Neural cell (in vitro differentiated cells): ENCODE measurements around the gene FXYD4. TPM values are rescaled to one million over a fixed set of nuclear protein-coding genes. Genes with fewer than 3 reads are reported as not detected.

ENCODE experiments used
- H2AFZ ChIP-seq: fragments of 200-600, 300-800 bp; sonication (generic), shearing (Covaris generic); 2 replicates; pipeline ENCODE4 v1.6.0; 2014; ENCODE audit warnings: low read depth, mild to moderate bottlenecking, antibody characterized with exemption, low read length, moderate library complexity
- H3F3A ChIP-seq: fragments of 200-600 bp; shearing (Covaris generic); 2 replicates; pipeline ENCODE4 v1.6.1; 2016; ENCODE audit warnings: mild to moderate bottlenecking, moderate library complexity, mixed read lengths, antibody characterized with exemption, low read length; ENCODE audit not compliant: insufficient read depth, poor library complexity, severe bottlenecking
- H3K27ac ChIP-seq: fragments of 200-600, 300-800 bp; sonication (generic), shearing (Covaris generic); 2 replicates; pipeline ENCODE4 v1.5.1; 2014; ENCODE audit warnings: mild to moderate bottlenecking, low read length, moderate library complexity
- H3K27me3 ChIP-seq: fragments of 300-800, 200-600 bp; sonication (generic), shearing (Covaris generic); 2 replicates; pipeline ENCODE4 v1.6.0; 2014; ENCODE audit warnings: mild to moderate bottlenecking, low read depth, low read length, moderate library complexity; ENCODE audit not compliant: insufficient read depth
- H3K36me3 ChIP-seq: fragments of 300-800, 200-600 bp; sonication (generic), shearing (Covaris generic); 2 replicates; pipeline ENCODE4 v1.5.1; 2014; ENCODE audit warnings: mild to moderate bottlenecking, antibody characterized with exemption, low read length, moderate library complexity; ENCODE audit not compliant: insufficient read depth
- H3K4me2 ChIP-seq: fragments of 300-800, 200-600 bp; sonication (generic), shearing (Covaris generic); 2 replicates; pipeline ENCODE4 v1.6.0; 2014; ENCODE audit warnings: mild to moderate bottlenecking, low read length
- H3K4me3 ChIP-seq: fragments of 300-800, 200-600 bp; sonication (generic), shearing (Covaris generic); 2 replicates; pipeline ENCODE4 v1.5.1; 2014; ENCODE audit warnings: mild to moderate bottlenecking, low read length, moderate library complexity
- H3K79me2 ChIP-seq: fragments of 200-600 bp; shearing (Covaris generic); replicated peaks from 2 replicates; pipeline ENCODE4 v1.6.0; 2014; ENCODE audit warnings: mild to moderate bottlenecking, low read length, moderate library complexity; ENCODE audit not compliant: insufficient read depth
- H3K9ac ChIP-seq: fragments of 300-800, 200-600 bp; sonication (generic), shearing (Covaris generic); 2 replicates; pipeline ENCODE4 v1.6.1; 2016; ENCODE audit warnings: mild to moderate bottlenecking, low read length, mixed read lengths
- H3K9me2 ChIP-seq: fragments of 200-600 bp; shearing (Covaris generic); 2 replicates; pipeline ENCODE4 v1.6.1; 2016; ENCODE audit warnings: mild to moderate bottlenecking, low read length, mixed read lengths; ENCODE audit not compliant: insufficient read depth
- H3K9me3 ChIP-seq: fragments of 200-600, 300-800 bp; sonication (generic), shearing (Covaris generic); 2 replicates; pipeline ENCODE4 v1.6.1; 2016; ENCODE audit warnings: mild to moderate bottlenecking, mixed run types, low read length, moderate library complexity, mixed read lengths
- H4K20me1 ChIP-seq: fragments of 200-600 bp; shearing (Covaris generic); 2 replicates; pipeline ENCODE4 v1.6.1; 2016; ENCODE audit warnings: mild to moderate bottlenecking, mixed run types; ENCODE audit not compliant: insufficient read depth
- CTCF ChIP-seq: fragments of 450-650 bp; IDR thresholded peaks from 2 replicates; pipeline ENCODE4 v1.5.1; 2014; ENCODE audit warnings: antibody characterized with exemption, mild to moderate bottlenecking, moderate library complexity; ENCODE audit not compliant: poor library complexity, severe bottlenecking
- EP300 ChIP-seq: fragments of 450-650 bp; conservative IDR thresholded peaks from 2 replicates; pipeline ENCODE4 v1.6.1; 2014; ENCODE audit warnings: antibody characterized with exemption, mild to moderate bottlenecking, moderate library complexity; ENCODE audit not compliant: poor library complexity, severe bottlenecking
- EZH2 ChIP-seq: fragments of 200-600, 300-800 bp; shearing (Covaris generic), sonication (generic); IDR thresholded peaks from 2 replicates; pipeline ENCODE4 v1.6.1; 2014; ENCODE audit warnings: antibody characterized with exemption, low read length, borderline replicate concordance, mild to moderate bottlenecking; ENCODE audit not compliant: insufficient read depth, poor library complexity, severe bottlenecking
- MXI1 ChIP-seq: fragments of 450-650 bp; conservative IDR thresholded peaks from 2 replicates; pipeline ENCODE4 v1.6.1; 2014; ENCODE audit warnings: antibody characterized with exemption, mild to moderate bottlenecking; ENCODE audit not compliant: poor library complexity, severe bottlenecking
- POLR2AphosphoS5 ChIP-seq: IDR thresholded peaks from 2 replicates; pipeline ENCODE4 v1.6.1; 2012
- RAD21 ChIP-seq: fragments of 450-650 bp; conservative IDR thresholded peaks from 2 replicates; pipeline ENCODE4 v1.6.1; 2014; ENCODE audit warnings: antibody characterized with exemption, mild to moderate bottlenecking, moderate library complexity
- REST ChIP-seq: IDR thresholded peaks from 2 replicates; pipeline ENCODE4 v1.6.1; 2012; ENCODE audit warnings: borderline replicate concordance
- SMC3 ChIP-seq: fragments of 450-650 bp; conservative IDR thresholded peaks from 2 replicates; pipeline ENCODE4 v1.6.1; 2014; ENCODE audit warnings: antibody characterized with exemption, mild to moderate bottlenecking, moderate library complexity; ENCODE audit not compliant: poor library complexity
- TAF1 ChIP-seq: IDR thresholded peaks from 2 replicates; pipeline ENCODE4 v1.6.1; 2012; ENCODE audit warnings: low read depth
- polyA plus RNA-seq: library from polyadenylated mRNA; depleted of rRNA; stranded (reverse); fragments of >200 nt; gene quantifications from 2 replicates; pipeline ENCODE4 v1.2.3, GENCODE V29; 2014

The FXYD4 gene
- polyA plus RNA-seq, 1 donor from 2014 or later: not detected

- no peaks in the 10 kb centered on the region for H3K36me3 ChIP-seq
- TF ChIP-seq REST (no peak), CTCF (no peak), EP300 (no peak), MXI1 (no peak), EZH2 (no peak), RAD21 (no peak), TAF1 (no peak), SMC3 (no peak), POLR2AphosphoS5 (no peak)
- no peaks in the 10 kb centered on the region for H4K20me1 ChIP-seq
- no peak overlapping the region for H3K9ac ChIP-seq
- H3K27ac ChIP-seq: no peak overlapping the region
- H3K9me2 ChIP-seq: no peaks in the 10 kb centered on the region
- H3K9me3 ChIP-seq: no peaks in the 10 kb centered on the region
- H3K79me2 ChIP-seq: no peaks in the 10 kb centered on the region
- H3K4me3 ChIP-seq: no peak overlapping the region
- no peaks in the 10 kb centered on the region for H3K27me3 ChIP-seq
- no peaks in the 10 kb centered on the region for H3F3A ChIP-seq
- no peak overlapping the region for H2AFZ ChIP-seq
- H3K4me2 ChIP-seq: no peak overlapping the region
Observed at GRCh38 chr10:43370671-43371215, 693 bp upstream of the FXYD4 start.

- no peaks in the 10 kb centered on the region for H3F3A ChIP-seq
- H3K27ac ChIP-seq: no peak overlapping the region
- no peaks in the 10 kb centered on the region for H3K79me2 ChIP-seq
- H3K9me2 ChIP-seq: no peaks in the 10 kb centered on the region
- H2AFZ ChIP-seq: no peak overlapping the region
- H3K9ac ChIP-seq: no peak overlapping the region
- H3K27me3 ChIP-seq: no peaks in the 10 kb centered on the region
- no peak overlapping the region for H3K4me3 ChIP-seq
- H4K20me1 ChIP-seq: no peaks in the 10 kb centered on the region
- no peak for TF ChIP-seq POLR2AphosphoS5
- TF ChIP-seq SMC3: no peak
- TF ChIP-seq TAF1: no peak
- no peak for TF ChIP-seq RAD21
- TF ChIP-seq EZH2: no peak
- no peak for TF ChIP-seq REST
- TF ChIP-seq MXI1: no peak
- no peak for TF ChIP-seq CTCF
- no peak for TF ChIP-seq EP300
- no peak overlapping the region for H3K4me2 ChIP-seq
- H3K36me3 ChIP-seq: no peaks in the 10 kb centered on the region
- no peaks in the 10 kb centered on the region for H3K9me3 ChIP-seq
Observed at GRCh38 chr10:43372765-43373361, 1.4 kb downstream of the FXYD4 start.
